HepG2 (cell line): Measurements from ENCODE around the gene PFDN5. TPM values are rescaled to one million over a fixed set of nuclear protein-coding genes. Genes with fewer than 3 reads are reported as not detected.

Experiments
- ARID3A ChIP-seq: IDR thresholded peaks from 2 replicates; pipeline ENCODE4 v1.6.1; 2012; ENCODE audit warnings: low read depth, low read length, improper control_type of control experiment
- BHLHE40 ChIP-seq: IDR thresholded peaks from 2 replicates; pipeline ENCODE4 v1.6.1; 2011; ENCODE audit warnings: low read length, improper control_type of control experiment
- CBFB ChIP-seq: sonication (generic); formaldehyde crosslinking; IDR thresholded peaks from 2 replicates; pipeline ENCODE4 v1.4.0; 2020; ENCODE audit warnings: missing genetic modification reagents
- CERS6 ChIP-seq: sonication (generic); formaldehyde crosslinking; IDR thresholded peaks from 2 replicates; pipeline ENCODE4 v1.5.0; 2020; ENCODE audit warnings: missing genetic modification reagents
- DMAP1 ChIP-seq: IDR thresholded peaks from 2 replicates; pipeline ENCODE4 v1.6.1; 2016
- GRHL1 ChIP-seq: sonication (generic); formaldehyde crosslinking; conservative IDR thresholded peaks from 2 replicates; pipeline ENCODE4 v1.8.0; 2022; ENCODE audit warnings: missing genetic modification reagents
- KAT2B ChIP-seq: fragments of 150-350 bp; IDR thresholded peaks from 2 replicates; pipeline ENCODE4 v1.6.1; 2014; ENCODE audit warnings: low read depth, low read length, borderline replicate concordance
- KLF16 ChIP-seq, 2 experiments: sonication (generic) in 1 of 2; formaldehyde crosslinking in 1 of 2; IDR thresholded peaks; 2 replicates each; pipeline versions ENCODE4 v1.6.1 to v1.8.0; 2016 to 2023; ENCODE audit warnings: missing genetic modification reagents in 2 of 2, missing compliant biosample characterization in 1 of 2
- PBX2 ChIP-seq: IDR thresholded peaks from 2 replicates; pipeline ENCODE4 v1.6.1; 2016; ENCODE audit warnings: control low read depth
- SALL1 ChIP-seq: sonication (generic); formaldehyde crosslinking; IDR thresholded peaks from 2 replicates; pipeline ENCODE4 v1.8.0; 2022; ENCODE audit warnings: mild to moderate bottlenecking, missing genetic modification reagents
- SATB2 ChIP-seq: sonication (generic); formaldehyde crosslinking; IDR thresholded peaks from 2 replicates; pipeline ENCODE4 v1.5.0; 2020; ENCODE audit warnings: missing genetic modification reagents
- SRSF9 ChIP-seq: fragments of 200-400 bp; formaldehyde crosslinking; IDR thresholded peaks from 2 replicates; pipeline ENCODE4 v1.6.1; 2018; ENCODE audit warnings: borderline replicate concordance, mild to moderate bottlenecking, low read depth, low read length; ENCODE audit not compliant: insufficient read depth, poor library complexity, severe bottlenecking
- THAP11 ChIP-seq: IDR thresholded peaks from 2 replicates; pipeline ENCODE4 v1.6.1; 2016; ENCODE audit warnings: missing biosample characterization, missing genetic modification reagents
- U2AF1 ChIP-seq: fragments of 200-400 bp; formaldehyde crosslinking; optimal IDR thresholded peaks from 2 replicates; pipeline ENCODE3; 2017; ENCODE audit warnings: mild to moderate bottlenecking, low read depth, low read length
- ZFAT ChIP-seq: sonication (generic); formaldehyde crosslinking; conservative IDR thresholded peaks from 2 replicates; pipeline ENCODE4 v1.8.1; 2023; ENCODE audit warnings: missing genetic modification reagents, inconsistent platforms
- ZNF138 ChIP-seq: sonication (generic); formaldehyde crosslinking; IDR thresholded peaks from 2 replicates; pipeline ENCODE4 v1.5.0; 2020; ENCODE audit warnings: mild to moderate bottlenecking, low read depth, missing genetic modification reagents
- ZNF253 ChIP-seq: sonication (generic); formaldehyde crosslinking; IDR thresholded peaks from 2 replicates; pipeline ENCODE4 v1.8.0; 2022; ENCODE audit warnings: mild to moderate bottlenecking, missing genetic modification reagents, borderline replicate concordance
- ZNF598 ChIP-seq: sonication (generic); formaldehyde crosslinking; IDR thresholded peaks from 2 replicates; pipeline ENCODE4 v1.5.1; 2020; ENCODE audit warnings: mild to moderate bottlenecking, missing genetic modification reagents, borderline replicate concordance
- ZNF672 ChIP-seq: sonication (generic); formaldehyde crosslinking; IDR thresholded peaks from 2 replicates; pipeline ENCODE4 v1.8.1; 2022; ENCODE audit warnings: missing genetic modification reagents
- ZNF747 ChIP-seq: sonication (generic); formaldehyde crosslinking; IDR thresholded peaks from 2 replicates; pipeline ENCODE4 v1.8.1; 2023; ENCODE audit warnings: missing genetic modification reagents, mild to moderate bottlenecking, borderline replicate concordance
- ZNF761 ChIP-seq: sonication (generic); formaldehyde crosslinking; conservative IDR thresholded peaks from 2 replicates; pipeline ENCODE4 v1.4.0; 2020; ENCODE audit warnings: mild to moderate bottlenecking, missing genetic modification reagents
- ZNF777 ChIP-seq: sonication (generic); formaldehyde crosslinking; IDR thresholded peaks from 2 replicates; pipeline ENCODE4 v1.4.0; 2020; ENCODE audit warnings: missing genetic modification reagents
- polyA plus RNA-seq, 8 experiments: library from polyadenylated mRNA; depleted of rRNA in 3 of 8; stranded (reverse) in 7 of 8; unstranded in 1 of 8; fragments of >200 nt; fragmentation: Illumina TruSeq in 4 of 8; extraction: Trizol in 4 of 8; gene quantifications; 2 replicates each; pipeline versions ENCODE4 v1.2.1 to v1.2.3, GENCODE V29; 2011 to 2016; ENCODE audit warnings: low read depth in 4 of 8, missing spikeins in 1 of 8, mixed read lengths in 1 of 8; ENCODE audit not compliant: insufficient read depth in 1 of 8
- total RNA-seq, 5 experiments: library from RNA; depleted of rRNA; stranded (reverse); fragments of >200 nt; fragmentation: Illumina TruSeq; extraction: Trizol; gene quantifications; 2 replicates each; pipeline ENCODE4 v1.2.3, GENCODE V29; 2016; ENCODE audit warnings: low read depth in 1 of 5
- TF ChIP-seq, protein P1 (sequence below): sonication (generic); formaldehyde crosslinking; IDR thresholded peaks from 2 replicates; pipeline ENCODE4 v1.5.0; 2020; ENCODE audit warnings: missing genetic modification reagents
- TF ChIP-seq, protein P2 (sequence below): IDR thresholded peaks from 2 replicates; pipeline ENCODE4 v1.6.1; 2016

PFDN5 gene
- total and polyA plus RNA-seq, 2 of the 13 experiments (the other 11 are each of a cell fraction or from before 2014, with no cell fraction given): 449 to 462 TPM

GRCh38 chr12:53267999-53268629 is 27.2 kb upstream of the PFDN5 start, which contains the start of gene ESPL1 (continued):
- no peak for TF ChIP-seq SRSF9
- TF ChIP-seq ZNF598 (CRISPR knock-in tag): no peak
- TF ChIP-seq BHLHE40: no peak
- TF ChIP-seq ZFAT (CRISPR knock-in tag): no peak
- TF ChIP-seq, protein P1, sequence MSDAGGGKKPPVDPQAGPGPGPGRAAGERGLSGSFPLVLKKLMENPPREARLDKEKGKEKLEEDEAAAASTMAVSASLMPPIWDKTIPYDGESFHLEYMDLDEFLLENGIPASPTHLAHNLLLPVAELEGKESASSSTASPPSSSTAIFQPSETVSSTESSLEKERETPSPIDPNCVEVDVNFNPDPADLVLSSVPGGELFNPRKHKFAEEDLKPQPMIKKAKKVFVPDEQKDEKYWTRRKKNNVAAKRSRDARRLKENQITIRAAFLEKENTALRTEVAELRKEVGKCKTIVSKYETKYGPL: no peak
- TF ChIP-seq THAP11: peak; percentile 100
- TF ChIP-seq ZNF672 (CRISPR knock-in tag): no peak
- TF ChIP-seq ARID3A: no peak
- no peak for TF ChIP-seq SATB2 (CRISPR knock-in tag)
- TF ChIP-seq GRHL1 (CRISPR knock-in tag): no peak
- no peak for TF ChIP-seq ZNF138 (CRISPR knock-in tag)
- TF ChIP-seq PBX2: 0 out of 2 replicates have a peak, but pooled peaks have one; percentile 38
- TF ChIP-seq SALL1 (CRISPR knock-in tag): peak; percentile 73
- TF ChIP-seq KLF16 (CRISPR knock-in tag; IDR thresholded peaks at IDR 0.05): peak in 1 of 2 experiments; percentile 50; a peak in 1 of 4 replicates
- TF ChIP-seq KAT2B: no peak
- TF ChIP-seq ZNF777 (CRISPR knock-in tag): no peak
- TF ChIP-seq, protein P2, sequence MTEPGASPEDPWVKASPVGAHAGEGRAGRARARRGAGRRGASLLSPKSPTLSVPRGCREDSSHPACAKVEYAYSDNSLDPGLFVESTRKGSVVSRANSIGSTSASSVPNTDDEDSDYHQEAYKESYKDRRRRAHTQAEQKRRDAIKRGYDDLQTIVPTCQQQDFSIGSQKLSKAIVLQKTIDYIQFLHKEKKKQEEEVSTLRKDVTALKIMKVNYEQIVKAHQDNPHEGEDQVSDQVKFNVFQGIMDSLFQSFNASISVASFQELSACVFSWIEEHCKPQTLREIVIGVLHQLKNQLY: 0 out of 2 replicates have a peak, but pooled peaks have one; percentile 32
- no peak; the same call in 1 of the 2 replicates for TF ChIP-seq ZNF747 (CRISPR knock-in tag)
- 0 out of 2 replicates have a peak, but pooled peaks have one; percentile 22 for TF ChIP-seq ZNF761
- no peak for TF ChIP-seq CERS6 (CRISPR knock-in tag)
- TF ChIP-seq ZNF253 (CRISPR knock-in tag): no peak
- TF ChIP-seq U2AF1: no peak
- TF ChIP-seq CBFB (CRISPR knock-in tag): peak; percentile 63; the same call in 1 of the 2 replicates
- peak; percentile 86; the same call in 1 of the 2 replicates for TF ChIP-seq DMAP1 (CRISPR knock-in tag)
